ENCODE results near the gene SEMA4B.

Gene SEMA4B

GRCh38 chr15:90201130-90201943, at the start of gene SEMA4B:
TSS of gene SEMA4B (plus strand) at chr15:90201330. CDS start at chr15:90201579, 249 bp downstream.
- no peaks in the 10 kb centered on the region for H3K9me3 ChIP-seq (ENCODE audit: insufficient read depth, low read length)
- H3K36me3 ChIP-seq (replicated peaks; ENCODE audit: low read depth, low read length) = no peaks in the 10 kb centered on the region
- peaks cover 5% of the 10 kb centered on the region; the same call in 1 of the 2 replicates for H3K27me3 ChIP-seq (ENCODE audit: low read depth, low read length)
- H3K27ac ChIP-seq (ENCODE audit: low read length) = no peak within 1 kb of the TSS
- peak within 1 kb of the TSS; percentile 84 for H3K4me3 ChIP-seq (ENCODE audit: low read length)
- no peaks in the 10 kb centered on the region for H4K20me1 ChIP-seq (ENCODE audit: insufficient read depth, low read length)
- peak within 1 kb of the TSS; percentile 52 for H2AFZ ChIP-seq (ENCODE audit: low read depth, low read length)
- peak within 1 kb of the TSS; percentile 85 for H3K4me2 ChIP-seq (ENCODE audit: low read length)
- peaks cover 10% of the 10 kb centered on the region for H3K4me1 ChIP-seq (ENCODE audit: low read length)
- peak within 1 kb of the TSS; percentile 72 for H3K9ac ChIP-seq (ENCODE audit: low read length)
- H3K79me2 ChIP-seq (ENCODE audit: low read length) = no peaks in the 10 kb centered on the region
- no peak for TF ChIP-seq EZH2phosphoT487 (IDR thresholded peaks at IDR 0.05; ENCODE audit: low read depth)

GRCh38 chr15:90151989-90152645, 49.0 kb upstream of the SEMA4B start:
- H3K9me3 ChIP-seq (ENCODE audit: insufficient read depth, low read length) = no peaks in the 10 kb centered on the region
- H3K36me3 ChIP-seq (replicated peaks; ENCODE audit: low read depth, low read length) = no peaks in the 10 kb centered on the region
- no peak for TF ChIP-seq EZH2phosphoT487 (IDR thresholded peaks at IDR 0.05; ENCODE audit: low read depth)
- no peak for TF ChIP-seq CTCF (IDR thresholded peaks at IDR 0.05; ENCODE audit: low read depth, low read length)
- no peaks in the 10 kb centered on the region for H4K20me1 ChIP-seq (ENCODE audit: insufficient read depth, low read length)
- peaks cover 6% of the 10 kb centered on the region for H3K27me3 ChIP-seq (ENCODE audit: low read depth, low read length)
- no peaks in the 10 kb centered on the region for H3K4me1 ChIP-seq (ENCODE audit: low read length)
- no peaks in the 10 kb centered on the region for H3K79me2 ChIP-seq (ENCODE audit: low read length)
- H3K4me3 ChIP-seq (ENCODE audit: low read length) = no peak overlapping the region
- H2AFZ ChIP-seq (ENCODE audit: low read depth, low read length) = no peak overlapping the region
- no peak overlapping the region for H3K27ac ChIP-seq (ENCODE audit: low read length)
- no peak overlapping the region for H3K9ac ChIP-seq (ENCODE audit: low read length)
- H3K4me2 ChIP-seq (ENCODE audit: low read length) = no peak overlapping the region

GRCh38 chr15:90153658-90154057, 47.5 kb upstream of the SEMA4B start:
- H3K9me3 ChIP-seq (ENCODE audit: insufficient read depth, low read length) = no peaks in the 10 kb centered on the region
- H3K4me1 ChIP-seq (ENCODE audit: low read length) = peaks cover 5% of the 10 kb centered on the region
- H4K20me1 ChIP-seq (ENCODE audit: insufficient read depth, low read length) = no peaks in the 10 kb centered on the region
- H3K9ac ChIP-seq (ENCODE audit: low read length) = no peak overlapping the region
- H3K27me3 ChIP-seq (ENCODE audit: low read depth, low read length) = peaks cover 3% of the 10 kb centered on the region; the same call in 1 of the 2 replicates
- TF ChIP-seq EZH2phosphoT487 (IDR thresholded peaks at IDR 0.05; ENCODE audit: low read depth) = no peak
- TF ChIP-seq CTCF (IDR thresholded peaks at IDR 0.05; ENCODE audit: low read depth, low read length) = no peak
- H3K4me2 ChIP-seq (ENCODE audit: low read length) = no peak overlapping the region
- H3K4me3 ChIP-seq (ENCODE audit: low read length) = no peak overlapping the region
- no peaks in the 10 kb centered on the region for H3K79me2 ChIP-seq (ENCODE audit: low read length)
- H3K36me3 ChIP-seq (replicated peaks; ENCODE audit: low read depth, low read length) = no peaks in the 10 kb centered on the region
- H3K27ac ChIP-seq (ENCODE audit: low read length) = no peak overlapping the region
- H2AFZ ChIP-seq (ENCODE audit: low read depth, low read length) = no peak overlapping the region

- Histone ChIP-seq H4K20me1 (ENCODE audit: insufficient read depth, low read length) (no peaks in the 10 kb centered on the region), H3K4me3 (ENCODE audit: low read length) (no peak overlapping the region), H3K27ac (ENCODE audit: low read length) (no peak overlapping the region), H3K9ac (ENCODE audit: low read length) (no peak overlapping the region), H3K4me2 (ENCODE audit: low read length) (no peak overlapping the region), H3K4me1 (ENCODE audit: low read length) (peaks cover 5% of the 10 kb centered on the region), H3K27me3 (ENCODE audit: low read depth, low read length) (peaks cover 8% of the 10 kb centered on the region), H3K79me2 (ENCODE audit: low read length) (no peaks in the 10 kb centered on the region), H3K36me3 (replicated peaks; ENCODE audit: low read depth, low read length) (no peaks in the 10 kb centered on the region), H3K9me3 (ENCODE audit: insufficient read depth, low read length) (no peaks in the 10 kb centered on the region), H2AFZ (ENCODE audit: low read depth, low read length) (no peak overlapping the region)
- TF ChIP-seq CTCF (IDR thresholded peaks at IDR 0.05; ENCODE audit: low read depth, low read length) (no peak), EZH2phosphoT487 (IDR thresholded peaks at IDR 0.05; ENCODE audit: low read depth) (no peak)
Measured at GRCh38 chr15:90154246-90154645, 46.9 kb upstream of the SEMA4B start.

Measured in OCI-LY3 (cell line).